Muscle layer of duodenum (tissue), 2 donors: ENCODE data around the gene GPALPP1.
"Not testable (repeated sequence)": the region's sequence is repeated elsewhere in the genome, so short reads cannot be mapped to it uniquely, and the experiment has no call there.

Experiments
- H3K27ac ChIP-seq: one replicate; pipeline ENCODE4 v1.7.0; 2013; ENCODE audit warnings: mild to moderate bottlenecking, low read length
- H3K27me3 ChIP-seq: one replicate; pipeline ENCODE4 v1.7.0; 2013; ENCODE audit warnings: low read depth, mild to moderate bottlenecking, control low read depth, low read length
- H3K36me3 ChIP-seq, 2 donors: one replicate each; pipeline ENCODE4 v1.7.0; 2013; ENCODE audit warnings: low read length in 2 of 2, control low read depth in 1 of 2, mild to moderate bottlenecking in 1 of 2; ENCODE audit not compliant: insufficient read depth in 2 of 2, control insufficient read depth in 1 of 2
- H3K4me1 ChIP-seq, 2 donors: one replicate each; pipeline ENCODE4 v1.7.0; 2013; ENCODE audit warnings: low read length in 2 of 2, mild to moderate bottlenecking in 2 of 2, control low read depth in 1 of 2, moderate library complexity in 1 of 2; ENCODE audit not compliant: insufficient read depth in 2 of 2, control insufficient read depth in 1 of 2
- H3K4me3 ChIP-seq, 2 donors: one replicate each; pipeline ENCODE4 v1.7.0; 2013; ENCODE audit warnings: low read length in 2 of 2, low read depth in 1 of 2, mild to moderate bottlenecking in 1 of 2
- H3K9me3 ChIP-seq, 2 donors: one replicate each; pipeline ENCODE4 v1.7.0; 2013; ENCODE audit warnings: low read length in 2 of 2, control low read depth in 1 of 2, mild to moderate bottlenecking in 1 of 2; ENCODE audit not compliant: control insufficient read depth in 1 of 2
- donor health status: healthy.

GPALPP1 gene

DNA sequence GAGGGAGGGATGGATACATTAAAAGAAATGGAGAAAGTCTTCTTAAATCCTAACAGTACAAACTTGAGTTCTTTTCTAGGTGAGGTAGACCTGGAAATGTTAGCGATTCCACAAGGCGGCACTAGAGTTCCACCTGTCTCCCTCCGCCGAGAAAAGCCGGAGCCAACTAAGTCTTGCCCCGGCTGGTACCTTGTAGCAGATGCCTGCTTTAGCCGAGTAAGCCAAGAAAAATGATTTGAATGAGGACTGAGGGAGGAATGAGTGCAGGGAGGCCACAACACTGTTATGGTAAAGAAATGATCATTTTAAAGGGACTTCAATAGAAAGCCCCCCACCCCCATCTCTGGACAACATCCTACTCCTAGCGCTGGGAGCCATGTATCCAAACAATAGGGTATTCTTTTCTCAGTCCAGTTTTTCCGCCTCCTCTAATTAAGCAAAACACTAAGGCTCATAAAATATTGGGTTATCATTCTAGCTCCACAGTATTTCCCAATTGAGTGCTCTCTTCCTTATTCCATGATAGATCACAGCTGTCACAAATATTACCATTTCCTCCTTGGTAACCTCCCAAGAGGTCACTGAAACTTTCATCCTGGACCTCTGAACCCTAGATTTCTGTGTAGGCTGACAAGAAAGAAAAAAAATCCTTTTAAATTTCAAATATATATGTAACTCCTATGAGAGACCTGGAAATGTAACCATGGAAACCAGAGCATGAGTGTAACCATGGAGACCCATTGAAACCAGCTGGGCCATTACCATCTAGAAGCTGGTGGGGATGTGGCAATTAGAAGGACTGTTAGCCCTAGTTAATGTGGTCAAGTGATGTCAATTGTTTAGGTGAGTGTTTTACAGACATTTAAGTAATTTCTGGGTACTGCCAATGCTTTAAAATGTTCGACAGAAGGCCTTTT, 58.3 kb downstream of the GPALPP1 start:
- no peaks in the 10 kb centered on the region for H3K36me3 ChIP-seq
- H3K27ac ChIP-seq, result no peak overlapping the region
- H3K27me3 ChIP-seq, result no peaks in the 10 kb centered on the region
- H3K9me3 ChIP-seq, result no peaks in the 10 kb centered on the region
- peak overlapping the region; percentile 65 to 76 for H3K4me3 ChIP-seq
- peaks cover 0 to 4% of the 10 kb centered on the region in 2 donors for H3K4me1 ChIP-seq

DNA sequence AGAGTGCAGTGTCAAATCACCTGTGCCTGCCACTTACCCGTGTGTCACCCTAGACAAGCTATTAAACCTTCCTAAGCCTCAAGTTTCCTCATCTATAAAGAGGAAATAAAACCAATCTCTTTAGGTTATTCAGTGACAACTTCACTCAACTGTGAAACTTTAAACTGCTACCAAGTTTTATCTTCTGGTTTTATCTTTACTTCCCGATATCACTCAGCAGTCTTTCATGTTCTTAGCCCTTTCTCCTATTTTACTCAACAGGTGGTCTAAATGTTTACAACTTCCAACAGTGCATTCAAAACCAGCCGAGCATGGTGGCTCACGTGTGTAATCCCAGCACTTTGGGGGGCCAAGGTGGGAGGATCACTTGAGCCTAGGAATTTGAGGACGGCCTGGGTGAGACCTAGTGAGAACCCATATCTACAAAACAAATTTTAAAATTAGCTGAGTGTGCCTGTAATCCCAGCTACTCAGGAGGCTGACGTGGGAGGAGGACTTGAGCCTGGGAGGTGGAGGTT, 59.6 kb downstream of the GPALPP1 start:
- Histone ChIP-seq H3K27ac (no peak overlapping the region), H3K27me3 (no peaks in the 10 kb centered on the region), H3K4me1 (peaks cover 0 to 4% of the 10 kb centered on the region in 2 donors), H3K36me3 (no peaks in the 10 kb centered on the region), H3K9me3 (no peaks in the 10 kb centered on the region), H3K4me3 (no peak overlapping the region)

DNA sequence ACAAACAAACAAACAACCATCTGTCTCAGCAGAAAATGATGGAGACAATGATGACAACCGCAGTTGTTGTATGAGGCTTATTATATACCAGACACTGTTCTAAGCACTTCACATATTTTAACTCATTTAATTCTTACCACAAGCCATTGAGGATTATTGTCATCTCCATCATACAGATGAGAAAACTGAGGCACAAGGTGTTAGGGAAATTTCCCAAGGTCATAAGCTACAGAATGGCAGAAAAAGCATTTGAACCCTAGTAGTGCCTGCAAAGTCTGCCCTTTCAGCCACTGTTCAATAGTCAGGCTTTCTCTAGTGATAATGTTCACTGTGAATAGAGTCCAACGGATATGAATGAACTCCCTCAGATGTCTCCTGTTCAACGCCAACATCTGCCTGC, 60.1 kb downstream of the GPALPP1 start:
- Histone ChIP-seq H3K27ac (no peak overlapping the region), H3K4me3 (no peak overlapping the region), H3K27me3 (no peaks in the 10 kb centered on the region), H3K4me1 (peaks cover 0 to 10% of the 10 kb centered on the region in 2 donors), H3K36me3 (no peaks in the 10 kb centered on the region), H3K9me3 (no peaks in the 10 kb centered on the region)

DNA sequence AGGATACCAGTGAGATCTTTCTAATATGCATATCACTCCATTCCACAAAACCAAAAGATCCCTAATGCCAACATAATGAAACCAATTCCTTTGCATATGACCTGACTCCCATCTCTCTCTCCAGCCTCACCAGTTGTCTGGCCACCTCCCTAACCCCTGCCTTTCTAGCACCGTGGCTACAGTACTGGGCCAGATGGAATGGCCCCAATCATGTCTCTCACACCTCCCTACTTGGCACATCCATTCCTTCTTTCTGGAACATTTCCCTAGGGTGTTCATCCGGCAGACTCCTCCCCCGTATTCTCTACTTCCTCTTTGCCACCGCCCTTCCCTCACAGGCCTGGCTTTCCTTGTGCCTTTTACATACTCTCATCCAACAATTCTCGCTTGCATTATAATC, 62.0 kb downstream of the GPALPP1 start:
- H3K36me3 ChIP-seq, result no peaks in the 10 kb centered on the region
- H3K4me3 ChIP-seq, result no peak overlapping the region
- no peak overlapping the region for H3K27ac ChIP-seq
- no peaks in the 10 kb centered on the region for H3K9me3 ChIP-seq
- no peaks in the 10 kb centered on the region for H3K27me3 ChIP-seq
- H3K4me1 ChIP-seq, result peaks cover 7 to 22% of the 10 kb centered on the region in 2 donors

DNA sequence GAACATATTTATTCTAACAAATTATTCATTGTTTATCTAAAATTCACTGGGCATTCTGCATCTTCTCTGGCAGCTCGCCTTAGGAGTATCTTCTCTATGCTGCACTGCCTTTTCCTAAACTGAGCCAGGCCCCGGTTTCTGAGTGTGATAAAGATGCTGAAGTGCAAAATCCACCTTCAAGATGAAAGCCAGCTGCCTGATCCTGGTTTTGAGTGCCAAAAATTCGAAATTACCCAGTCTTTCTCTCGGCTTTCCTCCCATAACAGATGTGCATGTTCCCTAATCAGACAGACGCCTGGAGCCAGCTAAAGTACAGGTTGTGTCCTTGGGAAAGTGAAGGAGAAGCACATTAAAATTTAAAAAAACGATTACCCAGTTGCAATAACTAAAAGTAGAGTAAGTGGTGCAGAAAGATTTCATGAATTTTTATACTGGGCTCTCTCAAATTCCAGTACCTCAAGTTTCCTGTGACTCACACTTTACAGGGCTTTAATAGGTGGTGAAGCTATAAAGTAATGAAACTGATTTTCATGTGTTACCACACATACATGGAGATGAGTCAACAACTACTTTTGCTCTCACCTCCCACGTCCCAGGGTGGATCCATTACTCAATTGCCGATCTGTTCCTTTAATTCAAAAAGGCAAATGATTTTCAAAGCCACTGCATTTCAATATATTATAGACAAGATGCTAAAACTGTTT, 66.0 kb downstream of the GPALPP1 start:
- H3K9me3 ChIP-seq, result no peaks in the 10 kb centered on the region
- H3K27ac ChIP-seq, result peak overlapping the region; percentile 68
- no peaks in the 10 kb centered on the region for H3K36me3 ChIP-seq
- H3K4me3 ChIP-seq, result no peak overlapping the region
- no peaks in the 10 kb centered on the region for H3K27me3 ChIP-seq
- H3K4me1 ChIP-seq, result peaks cover 10 to 24% of the 10 kb centered on the region in 2 donors

DNA sequence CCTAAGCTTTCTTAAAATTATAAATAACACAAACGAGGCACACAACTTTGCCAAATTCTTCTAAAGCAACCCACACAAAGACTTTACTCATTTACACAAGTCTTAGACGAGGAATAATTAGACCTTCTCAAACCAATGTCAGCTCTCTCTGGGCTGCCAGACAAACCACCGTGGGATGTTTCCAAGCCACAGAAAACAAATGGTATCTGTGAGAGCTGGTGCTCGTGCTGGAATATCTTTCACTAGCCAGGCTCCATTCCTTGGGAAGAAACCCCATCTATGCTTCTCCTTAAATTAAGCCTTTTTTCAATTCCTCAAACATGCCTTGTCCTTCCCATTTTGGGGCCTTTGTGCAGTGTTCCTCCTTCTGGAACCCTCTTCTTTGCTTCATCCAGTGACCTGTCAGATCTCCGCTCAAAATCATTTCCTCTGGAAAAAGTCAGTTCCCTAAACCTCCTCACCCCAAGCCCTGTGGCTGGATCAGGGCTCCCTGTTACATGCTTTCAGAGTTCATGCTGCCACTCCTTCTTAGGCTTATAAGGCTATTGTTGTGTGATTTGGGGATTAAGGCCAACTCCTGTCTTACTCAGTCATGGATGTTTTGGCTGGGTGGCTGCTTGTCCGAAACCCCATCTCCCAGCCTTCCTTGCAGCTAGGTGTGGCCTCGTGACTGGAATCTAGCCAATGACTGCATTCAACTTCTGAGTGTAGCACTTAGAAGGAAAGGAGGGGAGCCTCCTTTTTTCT, 66.7 kb downstream of the GPALPP1 start:
- Histone ChIP-seq H3K9me3 (no peaks in the 10 kb centered on the region), H3K36me3 (no peaks in the 10 kb centered on the region), H3K4me3 (peak overlapping the region in 1 of 2 donors; percentile 25), H3K27me3 (no peaks in the 10 kb centered on the region), H3K27ac (peak overlapping the region; percentile 68), H3K4me1 (peaks cover 10 to 24% of the 10 kb centered on the region in 2 donors)

DNA sequence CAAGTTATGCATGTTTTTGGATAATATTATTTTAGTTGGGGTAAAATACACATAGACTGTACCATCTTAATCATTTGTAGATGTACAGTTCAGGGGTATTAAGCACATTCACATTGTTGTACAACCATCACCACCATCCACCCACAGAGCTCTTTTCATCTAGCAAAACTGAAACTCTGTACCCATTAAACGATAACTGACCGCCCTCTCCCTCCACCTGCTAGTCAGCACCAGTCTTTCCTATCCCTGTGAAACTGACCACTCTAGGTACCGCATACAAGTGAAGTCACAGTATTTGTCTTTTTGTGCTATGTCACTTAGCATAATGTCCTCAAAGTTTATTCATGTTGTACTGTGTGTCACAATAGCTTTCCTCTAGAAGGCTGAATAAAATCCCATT, 70.7 kb downstream of the GPALPP1 start:
- no peak overlapping the region for H3K4me3 ChIP-seq
- H3K27me3 ChIP-seq, result no peaks in the 10 kb centered on the region
- no peaks in the 10 kb centered on the region for H3K9me3 ChIP-seq
- peaks cover 10 to 17% of the 10 kb centered on the region in 2 donors for H3K4me1 ChIP-seq
- H3K27ac ChIP-seq, result no peak overlapping the region
- no peaks in the 10 kb centered on the region for H3K36me3 ChIP-seq

DNA sequence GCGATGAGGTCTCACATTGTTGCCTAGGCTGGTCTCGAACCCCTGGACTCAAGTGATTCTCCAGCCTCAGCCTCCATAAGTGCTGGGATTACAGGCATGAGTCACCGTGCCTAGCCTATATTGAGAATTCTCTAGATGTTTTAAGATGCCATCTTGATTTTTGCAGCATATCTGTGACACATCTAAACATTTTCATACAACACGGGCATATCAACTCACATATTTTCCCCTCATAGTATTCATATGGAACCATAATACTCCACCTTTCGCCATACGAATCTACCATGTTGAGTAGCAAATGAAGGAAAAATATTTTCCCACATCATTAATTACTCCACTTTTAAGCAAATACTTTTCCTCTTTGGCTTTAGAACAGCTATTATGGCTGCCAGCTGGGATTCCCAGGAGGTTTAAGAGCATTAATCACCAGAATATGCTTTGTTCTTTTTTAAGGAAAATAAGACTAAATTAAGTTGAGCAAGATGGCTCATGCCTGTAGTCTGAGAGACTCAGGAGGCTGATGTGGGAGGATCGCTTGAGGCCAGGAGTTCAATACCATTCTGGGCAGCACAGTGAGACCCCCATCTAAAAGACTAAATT, 74.0 kb downstream of the GPALPP1 start:
- H3K9me3 ChIP-seq, result no peaks in the 10 kb centered on the region
- no peak overlapping the region for H3K27ac ChIP-seq
- H3K27me3 ChIP-seq, result no peaks in the 10 kb centered on the region
- no peaks in the 10 kb centered on the region for H3K4me1 ChIP-seq
- H3K4me3 ChIP-seq, result no peak overlapping the region
- H3K36me3 ChIP-seq, result no peaks in the 10 kb centered on the region

DNA sequence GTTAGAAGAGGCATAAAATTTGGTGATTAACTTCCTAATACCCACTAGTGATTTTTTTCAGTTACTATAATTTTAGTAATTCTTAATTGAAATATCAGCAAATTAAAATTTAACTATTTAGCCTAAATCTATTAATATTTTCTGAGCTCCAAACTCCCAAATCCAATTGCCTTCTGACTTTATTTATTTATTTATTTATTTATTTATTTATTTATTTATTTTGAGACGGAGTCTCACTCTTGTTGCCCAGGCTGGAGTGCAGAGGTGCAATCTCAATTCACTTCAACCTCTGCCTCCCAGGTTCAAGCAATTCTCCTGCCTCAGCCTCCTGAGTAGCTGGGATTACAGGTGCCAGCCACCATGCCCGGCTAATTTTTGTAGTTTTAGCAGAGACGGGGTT, 74.6 kb downstream of the GPALPP1 start:
- H3K9me3 ChIP-seq, H3K36me3 ChIP-seq, H3K27me3 ChIP-seq, H3K4me3 ChIP-seq, H3K4me1 ChIP-seq, H3K27ac ChIP-seq: not testable (repeated sequence)

DNA sequence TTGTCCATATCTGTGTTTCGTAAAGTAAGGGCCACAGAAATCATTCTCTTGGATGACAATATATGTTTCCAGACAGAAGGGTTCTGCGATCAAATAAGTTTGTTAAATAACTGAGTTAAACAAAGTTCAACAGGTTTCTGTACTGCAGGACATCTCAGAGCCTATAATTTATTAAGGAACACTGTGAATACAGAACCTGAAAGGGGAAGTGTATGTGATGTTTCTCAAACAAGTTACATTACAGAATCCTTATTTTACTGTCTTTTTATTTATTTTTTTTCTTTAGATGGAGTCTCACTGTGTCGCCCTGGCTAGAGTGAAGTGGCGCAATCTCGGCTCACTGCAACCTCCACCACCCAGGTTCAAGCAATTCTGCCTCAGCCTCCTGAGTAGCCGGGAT, 75.6 kb downstream of the GPALPP1 start:
- no peak overlapping the region for H3K4me3 ChIP-seq
- no peaks in the 10 kb centered on the region for H3K36me3 ChIP-seq
- no peaks in the 10 kb centered on the region for H3K9me3 ChIP-seq
- H3K27me3 ChIP-seq, result no peaks in the 10 kb centered on the region
- H3K4me1 ChIP-seq, result no peaks in the 10 kb centered on the region
- H3K27ac ChIP-seq, result no peak overlapping the region
